ENCODE results near the gene EXD3.
"Not testable (repeated sequence)": the region's sequence is repeated elsewhere in the genome, so short reads cannot be mapped to it uniquely, and the experiment has no call there.

Gene EXD3

GRCh38 chr9:137379761-137380161 is 43.2 kb downstream of the EXD3 start:
- Histone ChIP-seq H3K27me3 (ENCODE audit: control insufficient read depth, insufficient read depth, low read length) (no peaks in the 10 kb centered on the region), H3K4me1 (ENCODE audit: control insufficient read depth, insufficient read depth, low read length) (no peaks in the 10 kb centered on the region), H3K9me3 (ENCODE audit: control insufficient read depth, insufficient read depth, low read length) (no peaks in the 10 kb centered on the region), H3K9ac (ENCODE audit: low read depth, low read length) (no peak overlapping the region), H3K36me3 (ENCODE audit: control insufficient read depth, insufficient read depth, low read length) (no peaks in the 10 kb centered on the region), H3K4me3 (ENCODE audit: low read depth, low read length) (no peak overlapping the region)

DNA sequence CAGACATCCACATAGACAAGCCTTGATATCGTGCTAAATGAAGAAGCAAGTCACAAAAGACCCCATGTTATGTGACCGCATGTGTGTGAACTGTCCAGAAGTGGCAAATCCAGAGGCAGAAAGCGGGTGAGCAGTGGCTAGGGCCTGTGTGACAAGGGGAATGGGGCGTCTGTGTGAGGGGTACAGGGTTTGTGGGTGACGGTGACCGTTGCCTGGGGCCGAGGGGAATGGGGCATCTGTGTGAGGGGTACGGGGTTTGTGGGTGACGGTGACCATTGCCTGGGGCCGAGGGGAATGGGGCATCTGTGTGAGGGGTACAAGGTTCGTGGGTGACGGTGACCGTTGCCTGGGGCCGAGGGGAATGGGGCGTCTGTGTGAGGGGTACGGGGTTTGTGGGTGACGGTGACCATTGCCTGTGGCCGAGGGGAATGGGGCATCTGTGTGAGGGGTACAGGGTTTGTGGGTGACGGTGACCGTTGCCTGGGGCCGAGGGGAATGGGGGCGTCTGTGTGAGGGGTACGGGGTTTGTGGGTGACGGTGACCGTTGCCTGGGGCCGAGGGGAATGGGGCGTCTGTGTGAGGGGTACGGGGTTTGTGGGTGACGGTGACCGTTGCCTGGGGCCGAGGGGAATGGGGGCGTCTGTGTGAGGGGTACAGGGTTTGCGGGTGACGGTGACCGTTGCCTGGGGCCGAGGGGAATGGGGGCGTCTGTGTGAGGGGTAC is 44.1 kb downstream of the EXD3 start:
- not testable (repeated sequence) for H3K4me3 ChIP-seq (ENCODE audit: low read depth, low read length); H3K36me3 ChIP-seq (ENCODE audit: control insufficient read depth, insufficient read depth, low read length); H3K9me3 ChIP-seq (ENCODE audit: control insufficient read depth, insufficient read depth, low read length); H3K27me3 ChIP-seq (ENCODE audit: control insufficient read depth, insufficient read depth, low read length); H3K4me1 ChIP-seq (ENCODE audit: control insufficient read depth, insufficient read depth, low read length); H3K9ac ChIP-seq (ENCODE audit: low read depth, low read length)

DNA sequence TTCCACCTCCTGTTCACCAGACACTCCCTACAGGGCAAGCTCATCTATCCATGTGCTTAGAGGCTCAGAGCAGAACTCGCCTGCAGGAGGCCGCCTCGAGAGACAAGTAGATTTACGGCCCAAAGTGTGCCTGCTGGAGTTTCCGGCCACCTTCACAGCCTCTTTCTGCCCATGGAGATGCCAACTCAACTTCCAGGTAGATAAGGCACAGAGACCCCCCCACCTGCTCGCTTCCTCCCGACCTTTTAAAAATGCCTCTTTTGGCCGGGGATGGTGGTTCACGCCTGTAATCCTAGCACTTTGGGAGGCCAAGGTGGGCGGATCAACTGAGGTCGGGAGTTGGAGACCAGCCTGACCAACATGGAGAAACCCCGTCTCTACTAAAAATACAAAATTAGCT is 46.6 kb downstream of the EXD3 start:
- H3K4me3 ChIP-seq (ENCODE audit: low read depth, low read length), result no peak overlapping the region
- no peaks in the 10 kb centered on the region for H3K9me3 ChIP-seq (ENCODE audit: control insufficient read depth, insufficient read depth, low read length)
- no peak overlapping the region for H3K9ac ChIP-seq (ENCODE audit: low read depth, low read length)
- no peaks in the 10 kb centered on the region for H3K27me3 ChIP-seq (ENCODE audit: control insufficient read depth, insufficient read depth, low read length)
- H3K36me3 ChIP-seq (ENCODE audit: control insufficient read depth, insufficient read depth, low read length), result no peaks in the 10 kb centered on the region
- no peaks in the 10 kb centered on the region for H3K4me1 ChIP-seq (ENCODE audit: control insufficient read depth, insufficient read depth, low read length)

DNA sequence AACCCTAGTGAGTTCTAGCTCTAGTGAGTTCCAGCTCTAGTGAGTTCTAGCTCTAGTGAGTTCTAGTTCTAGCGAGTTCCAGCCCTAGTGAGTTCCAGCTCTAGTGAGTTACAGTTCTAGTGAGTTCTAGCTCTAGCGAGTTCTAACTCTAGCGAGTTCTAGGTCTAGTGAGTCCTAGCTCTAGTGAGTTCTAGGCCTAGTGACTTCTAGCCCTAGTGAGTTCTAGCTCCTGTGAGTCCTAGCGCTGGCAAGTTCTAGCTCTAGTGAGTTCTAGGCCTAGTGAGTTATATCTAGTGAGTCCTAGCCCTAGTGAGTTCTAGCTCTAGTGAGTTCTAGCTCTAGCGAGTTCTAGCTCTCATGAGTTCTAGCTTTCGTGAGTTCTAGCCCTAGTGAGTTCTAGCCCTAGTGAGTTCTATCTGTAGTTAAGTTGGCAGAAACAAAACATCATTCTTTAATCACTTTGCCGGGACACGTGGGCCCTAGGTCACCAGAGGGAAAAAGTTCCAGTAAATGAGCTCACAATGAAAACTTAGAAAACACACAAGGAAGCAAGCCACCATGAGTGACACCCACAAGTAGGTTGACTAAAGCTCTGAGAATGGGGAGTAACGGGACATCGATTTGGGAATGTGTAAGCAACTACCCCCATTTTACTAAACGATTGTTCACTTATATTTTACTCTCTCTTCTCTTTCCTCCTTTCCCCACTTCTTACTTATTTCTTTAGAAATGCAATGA is 47.5 kb downstream of the EXD3 start:
- H3K27me3 ChIP-seq (ENCODE audit: control insufficient read depth, insufficient read depth, low read length), result no peaks in the 10 kb centered on the region
- no peak overlapping the region for H3K9ac ChIP-seq (ENCODE audit: low read depth, low read length)
- H3K4me1 ChIP-seq (ENCODE audit: control insufficient read depth, insufficient read depth, low read length), result no peaks in the 10 kb centered on the region
- no peak overlapping the region for H3K4me3 ChIP-seq (ENCODE audit: low read depth, low read length)
- H3K36me3 ChIP-seq (ENCODE audit: control insufficient read depth, insufficient read depth, low read length), result no peaks in the 10 kb centered on the region
- no peaks in the 10 kb centered on the region for H3K9me3 ChIP-seq (ENCODE audit: control insufficient read depth, insufficient read depth, low read length)

GRCh38 chr9:137374131-137374845 is 48.7 kb downstream of the EXD3 start:
- Histone ChIP-seq H3K27me3 (ENCODE audit: control insufficient read depth, insufficient read depth, low read length) (no peaks in the 10 kb centered on the region), H3K36me3 (ENCODE audit: control insufficient read depth, insufficient read depth, low read length) (no peaks in the 10 kb centered on the region)

DNA sequence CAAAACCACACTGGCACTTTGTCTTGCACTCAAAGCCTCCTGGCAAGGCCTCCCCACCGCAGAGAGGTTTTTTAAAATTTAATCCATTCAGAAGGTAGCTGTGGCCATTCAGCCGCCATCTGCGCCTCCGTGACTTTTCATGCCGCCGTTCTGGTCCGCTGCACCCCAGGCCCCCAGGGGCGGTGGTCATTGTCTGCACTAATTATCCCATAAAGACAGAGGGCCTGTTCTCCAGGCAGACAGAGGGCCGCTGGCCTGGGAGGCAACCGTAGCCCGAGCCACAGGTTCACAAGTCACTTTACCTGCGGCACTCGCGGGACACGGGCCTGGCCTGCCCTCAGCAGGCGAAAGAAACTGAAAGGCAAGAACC is 49.4 kb downstream of the EXD3 start:
- H3K9ac ChIP-seq (ENCODE audit: low read depth, low read length), result no peak overlapping the region
- H3K9me3 ChIP-seq (ENCODE audit: control insufficient read depth, insufficient read depth, low read length), result no peaks in the 10 kb centered on the region

More at GRCh38 chr9:137374131-137374845, 48.7 kb downstream of the EXD3 start:
- H3K9ac ChIP-seq (ENCODE audit: low read depth, low read length), result no peak overlapping the region
- no peak overlapping the region for H3K4me3 ChIP-seq (ENCODE audit: low read depth, low read length)
- no peaks in the 10 kb centered on the region for H3K9me3 ChIP-seq (ENCODE audit: control insufficient read depth, insufficient read depth, low read length)
- no peaks in the 10 kb centered on the region for H3K4me1 ChIP-seq (ENCODE audit: control insufficient read depth, insufficient read depth, low read length)

DNA sequence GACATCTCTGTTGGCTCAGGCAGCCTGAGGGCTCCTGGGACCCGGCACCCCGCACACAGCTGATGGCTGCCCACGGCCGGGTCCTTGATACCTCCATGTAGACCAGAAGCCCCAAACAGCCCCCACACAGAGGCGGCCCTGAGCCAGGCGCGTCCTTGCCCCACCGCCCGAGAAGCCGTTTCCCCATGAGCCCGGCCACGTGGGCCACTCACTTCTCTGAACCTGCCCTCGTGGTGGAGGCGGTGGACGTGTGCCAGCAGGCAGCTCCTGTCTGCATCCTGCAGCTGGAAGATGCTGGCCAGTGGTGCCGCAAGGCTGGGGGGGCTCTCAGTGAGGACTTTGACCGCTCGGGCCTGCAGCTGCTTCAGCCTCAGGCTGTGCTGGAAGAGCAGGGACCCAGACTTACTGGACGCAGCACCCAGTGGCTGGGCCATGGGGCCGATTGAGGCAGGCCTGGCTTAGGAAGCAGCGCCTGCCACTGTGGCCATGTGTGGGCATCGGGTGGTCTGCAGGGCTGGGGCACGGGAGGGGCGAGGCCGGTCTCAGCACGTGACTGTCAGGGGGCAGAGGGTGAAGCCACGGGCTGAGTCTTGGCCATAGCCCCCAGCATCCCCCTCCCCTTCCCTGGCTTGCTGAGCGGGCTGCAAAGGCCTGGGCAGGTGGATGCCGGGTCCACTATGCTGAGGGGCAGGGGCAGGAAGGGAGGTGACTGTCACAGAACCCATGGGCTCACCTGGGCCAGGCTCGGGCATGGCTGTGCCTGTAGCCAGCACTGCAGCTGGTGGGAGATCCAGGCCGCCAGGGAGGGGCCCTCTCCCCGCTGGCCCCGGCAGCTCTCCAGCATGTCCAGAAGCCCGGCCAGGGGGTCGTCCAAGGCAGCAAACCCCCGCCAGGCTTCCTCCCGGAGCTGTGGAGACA is 50.0 kb downstream of the EXD3 start:
- Histone ChIP-seq H3K4me3 (ENCODE audit: low read depth, low read length) (no peak overlapping the region), H3K4me1 (ENCODE audit: control insufficient read depth, insufficient read depth, low read length) (no peaks in the 10 kb centered on the region), H3K36me3 (ENCODE audit: control insufficient read depth, insufficient read depth, low read length) (no peaks in the 10 kb centered on the region), H3K9ac (ENCODE audit: low read depth, low read length) (no peak overlapping the region), H3K9me3 (ENCODE audit: control insufficient read depth, insufficient read depth, low read length) (no peaks in the 10 kb centered on the region), H3K27me3 (ENCODE audit: control insufficient read depth, insufficient read depth, low read length) (no peaks in the 10 kb centered on the region)

More for the DNA sequence above, 49.4 kb downstream of the EXD3 start:
- H3K4me1 ChIP-seq (ENCODE audit: control insufficient read depth, insufficient read depth, low read length), result no peaks in the 10 kb centered on the region
- no peaks in the 10 kb centered on the region for H3K36me3 ChIP-seq (ENCODE audit: control insufficient read depth, insufficient read depth, low read length)
- no peaks in the 10 kb centered on the region for H3K27me3 ChIP-seq (ENCODE audit: control insufficient read depth, insufficient read depth, low read length)
- no peak overlapping the region for H3K4me3 ChIP-seq (ENCODE audit: low read depth, low read length)

- H3K4me3 ChIP-seq (ENCODE audit: low read depth, low read length), result no peak overlapping the region
- no peak overlapping the region for H3K9ac ChIP-seq (ENCODE audit: low read depth, low read length)
- H3K9me3 ChIP-seq (ENCODE audit: control insufficient read depth, insufficient read depth, low read length), result no peaks in the 10 kb centered on the region
- H3K36me3 ChIP-seq (ENCODE audit: control insufficient read depth, insufficient read depth, low read length), result no peaks in the 10 kb centered on the region
- no peaks in the 10 kb centered on the region for H3K27me3 ChIP-seq (ENCODE audit: control insufficient read depth, insufficient read depth, low read length)
- H3K4me1 ChIP-seq (ENCODE audit: control insufficient read depth, insufficient read depth, low read length), result no peaks in the 10 kb centered on the region
Measured at GRCh38 chr9:137371946-137372651, 50.9 kb downstream of the EXD3 start.

DNA sequence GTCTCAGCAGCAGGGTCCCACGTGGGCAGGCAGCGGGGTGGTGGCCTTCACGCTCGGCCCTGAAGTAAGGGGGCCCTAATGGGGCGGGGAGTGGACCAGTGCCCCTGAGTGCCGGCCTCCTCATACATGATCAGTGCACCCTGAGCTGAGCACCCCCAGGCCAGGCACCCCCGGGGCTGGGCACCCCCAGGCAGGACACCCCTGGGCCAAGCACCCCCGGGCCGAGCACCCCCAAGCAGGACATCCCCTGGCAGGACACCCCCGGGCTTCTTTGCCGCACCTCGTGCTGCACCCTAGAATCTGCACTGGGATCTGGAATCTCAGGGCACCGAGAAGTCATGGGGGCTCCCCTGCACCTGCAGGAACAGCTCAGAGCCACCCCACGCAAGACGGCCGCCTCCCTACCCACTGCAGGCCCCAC is 51.4 kb downstream of the EXD3 start:
- Histone ChIP-seq H3K36me3 (ENCODE audit: control insufficient read depth, insufficient read depth, low read length) (no peaks in the 10 kb centered on the region), H3K4me3 (ENCODE audit: low read depth, low read length) (no peak overlapping the region), H3K9me3 (ENCODE audit: control insufficient read depth, insufficient read depth, low read length) (no peaks in the 10 kb centered on the region), H3K27me3 (ENCODE audit: control insufficient read depth, insufficient read depth, low read length) (no peaks in the 10 kb centered on the region), H3K9ac (ENCODE audit: low read depth, low read length) (no peak overlapping the region), H3K4me1 (ENCODE audit: control insufficient read depth, insufficient read depth, low read length) (no peaks in the 10 kb centered on the region)

GRCh38 chr9:137370865-137371520 is 52.0 kb downstream of the EXD3 start:
- Histone ChIP-seq H3K9ac (ENCODE audit: low read depth, low read length) (no peak overlapping the region), H3K36me3 (ENCODE audit: control insufficient read depth, insufficient read depth, low read length) (no peaks in the 10 kb centered on the region)

More at GRCh38 chr9:137370865-137371520, 52.0 kb downstream of the EXD3 start:
- H3K9me3 ChIP-seq (ENCODE audit: control insufficient read depth, insufficient read depth, low read length), result no peaks in the 10 kb centered on the region
- H3K27me3 ChIP-seq (ENCODE audit: control insufficient read depth, insufficient read depth, low read length), result no peaks in the 10 kb centered on the region
- no peaks in the 10 kb centered on the region for H3K4me1 ChIP-seq (ENCODE audit: control insufficient read depth, insufficient read depth, low read length)
- no peak overlapping the region for H3K4me3 ChIP-seq (ENCODE audit: low read depth, low read length)

Measured in iPS-15b (cell line).